Measurements from ENCODE around the gene AQP10. TPM values are rescaled to one million over a fixed set of nuclear protein-coding genes. Genes with fewer than 3 reads are reported as not detected.

AQP10 gene
- total RNA-seq, 3 donors from 2014 or later (not counting 1 experiment from before 2014, with no cell fraction given), result 0.82 TPM; not detected in 2

DNA sequence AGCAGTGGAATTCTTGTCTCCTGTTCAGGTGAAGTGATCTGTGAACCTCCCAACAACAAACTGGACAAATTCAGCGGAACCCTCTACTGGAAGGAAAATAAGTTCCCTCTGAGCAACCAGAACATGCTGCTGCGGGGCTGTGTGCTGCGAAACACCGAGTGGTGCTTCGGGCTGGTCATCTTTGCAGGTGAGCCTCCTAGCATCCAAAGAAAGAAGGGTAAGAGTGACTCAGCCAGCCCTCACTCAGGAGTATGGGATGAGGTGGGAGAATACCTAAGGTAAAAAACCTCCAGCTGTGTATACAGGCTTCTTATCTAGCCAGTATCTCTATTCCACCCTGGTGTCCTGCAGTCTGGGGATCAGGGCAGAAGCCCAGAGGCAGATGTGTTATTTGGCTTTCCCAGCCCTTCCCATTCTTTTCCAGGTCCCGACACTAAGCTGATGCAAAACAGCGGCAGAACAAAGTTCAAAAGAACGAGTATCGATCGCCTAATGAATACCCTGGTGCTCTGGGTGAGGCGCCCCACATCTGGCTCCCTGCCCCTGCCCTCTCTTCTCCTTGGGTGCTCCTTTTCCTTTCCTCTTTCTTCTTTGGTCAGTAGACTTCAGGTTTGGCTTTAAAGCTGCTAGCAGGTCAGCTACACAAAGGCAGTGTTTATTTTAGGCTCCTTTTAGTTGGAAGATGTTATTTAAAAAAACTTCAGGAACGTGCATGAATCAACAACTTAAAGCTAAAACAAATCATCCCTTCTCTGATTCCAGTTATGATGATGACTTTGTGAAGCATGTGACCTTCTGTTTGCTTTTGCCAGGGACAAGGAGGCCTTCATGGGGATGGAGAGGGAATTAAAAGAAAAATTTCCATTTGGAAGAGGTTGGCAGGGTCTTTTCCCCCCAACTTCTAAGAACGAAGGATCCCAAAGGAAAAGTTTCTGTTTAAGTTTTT, 13.5 kb downstream of the AQP10 start:
- no peak for DNase-seq
- ATAC-seq, result no peak
- Mint-ChIP-seq H3K4me1 (peaks cover 52 to 53% of the 10 kb centered on the region in 2 donors), H3K9me3 (no peaks in the 10 kb centered on the region), H3K27me3 (ENCODE audit: low read depth in 2 of 2) (no peaks in the 10 kb centered on the region), H3K36me3 (peaks cover 21% of the 10 kb centered on the region), H3K4me3 (peak overlapping the region; percentile 78), H3K27ac (peak overlapping the region; percentile 88 to 92)
- peaks cover 63% of the 10 kb centered on the region for H3K4me1 ChIP-seq (ENCODE audit: control insufficient read depth, insufficient read depth, low read length)
- H3K36me3 ChIP-seq (ENCODE audit: control insufficient read depth, insufficient read depth, low read length), result peaks cover 30% of the 10 kb centered on the region
- no peak overlapping the region for H3K4me3 ChIP-seq (ENCODE audit: low read length)
- TF ChIP-seq, protein P1, sequence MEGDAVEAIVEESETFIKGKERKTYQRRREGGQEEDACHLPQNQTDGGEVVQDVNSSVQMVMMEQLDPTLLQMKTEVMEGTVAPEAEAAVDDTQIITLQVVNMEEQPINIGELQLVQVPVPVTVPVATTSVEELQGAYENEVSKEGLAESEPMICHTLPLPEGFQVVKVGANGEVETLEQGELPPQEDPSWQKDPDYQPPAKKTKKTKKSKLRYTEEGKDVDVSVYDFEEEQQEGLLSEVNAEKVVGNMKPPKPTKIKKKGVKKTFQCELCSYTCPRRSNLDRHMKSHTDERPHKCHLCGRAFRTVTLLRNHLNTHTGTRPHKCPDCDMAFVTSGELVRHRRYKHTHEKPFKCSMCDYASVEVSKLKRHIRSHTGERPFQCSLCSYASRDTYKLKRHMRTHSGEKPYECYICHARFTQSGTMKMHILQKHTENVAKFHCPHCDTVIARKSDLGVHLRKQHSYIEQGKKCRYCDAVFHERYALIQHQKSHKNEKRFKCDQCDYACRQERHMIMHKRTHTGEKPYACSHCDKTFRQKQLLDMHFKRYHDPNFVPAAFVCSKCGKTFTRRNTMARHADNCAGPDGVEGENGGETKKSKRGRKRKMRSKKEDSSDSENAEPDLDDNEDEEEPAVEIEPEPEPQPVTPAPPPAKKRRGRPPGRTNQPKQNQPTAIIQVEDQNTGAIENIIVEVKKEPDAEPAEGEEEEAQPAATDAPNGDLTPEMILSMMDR (IDR thresholded peaks at IDR 0.05), result no peak
- H3K9me3 ChIP-seq (ENCODE audit: control insufficient read depth, insufficient read depth, low read length), result no peaks in the 10 kb centered on the region
- intact Hi-C loops (cut with micrococcal nuclease), result loop anchor here (1.0 to 5.0 kb wide), 3 partner anchors 10 to 137 kb away; partner anchors contain the start of gene HAX1
- WGBS (ENCODE audit: insufficient coverage), result 88% methylated on average over 12 of the region's 13 CpGs
- no peaks in the 10 kb centered on the region for H3K27me3 ChIP-seq (ENCODE audit: control insufficient read depth, insufficient read depth, low read length)
- H3K27ac ChIP-seq (ENCODE audit: low read length), result peak overlapping the region; percentile 41

DNA sequence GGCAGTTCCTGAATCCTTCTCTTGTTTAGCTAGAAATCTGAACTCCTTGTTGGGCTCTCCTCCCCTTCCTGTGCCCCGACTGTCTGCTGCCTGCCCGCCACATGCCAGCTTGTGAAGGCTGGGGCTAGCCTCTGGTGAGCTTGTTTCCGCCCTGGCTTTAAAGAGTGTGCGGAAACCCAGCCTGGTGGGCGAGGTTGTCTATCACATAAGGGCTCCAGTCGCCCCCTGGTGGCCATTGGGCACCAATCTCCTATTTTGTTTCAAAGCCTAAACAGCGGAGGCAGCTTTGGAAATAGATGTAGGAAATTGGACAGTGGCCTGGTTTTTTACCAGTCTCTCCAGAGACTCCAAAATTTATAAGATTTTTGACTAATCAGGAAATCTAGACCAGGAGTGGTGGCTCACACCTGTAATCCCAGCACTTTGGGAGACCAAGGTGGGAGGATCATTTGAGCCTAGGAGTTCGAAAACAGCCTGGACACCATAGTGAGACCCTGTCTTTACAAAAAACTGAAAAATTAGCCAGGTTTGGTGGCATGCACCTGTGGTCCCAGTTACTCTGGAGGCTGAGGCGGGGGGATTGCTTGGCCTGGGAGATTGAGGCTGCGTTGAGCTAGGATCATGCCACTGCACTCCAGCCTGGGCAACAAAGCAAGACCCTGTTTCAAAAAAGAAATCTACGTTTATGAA, 14.3 kb downstream of the AQP10 start:
- DNase-seq (peak; percentile 82 to 96), ATAC-seq (peak; percentile 95 to 99 (median 99))
- Mint-ChIP-seq H3K27me3 (ENCODE audit: low read depth in 2 of 2) (no peaks in the 10 kb centered on the region), H3K9me3 (no peaks in the 10 kb centered on the region), H3K27ac (peak overlapping the region; percentile 88 to 92), H3K36me3 (peaks cover 21% of the 10 kb centered on the region), H3K4me1 (peaks cover 47 to 49% of the 10 kb centered on the region in 2 donors), H3K4me3 (peak overlapping the region; percentile 78)
- intact Hi-C loops (cut with micrococcal nuclease), result loop anchor here (1.0 to 5.0 kb wide), 3 partner anchors 11 to 138 kb away; partner anchors contain the start of gene HAX1
- Histone ChIP-seq H3K27me3 (ENCODE audit: control insufficient read depth, insufficient read depth, low read length) (no peaks in the 10 kb centered on the region), H3K36me3 (ENCODE audit: control insufficient read depth, insufficient read depth, low read length) (peaks cover 32% of the 10 kb centered on the region), H3K9me3 (ENCODE audit: control insufficient read depth, insufficient read depth, low read length) (no peaks in the 10 kb centered on the region), H3K4me3 (ENCODE audit: low read length) (no peak overlapping the region), H3K4me1 (ENCODE audit: control insufficient read depth, insufficient read depth, low read length) (peaks cover 63% of the 10 kb centered on the region), H3K27ac (ENCODE audit: low read length) (peak overlapping the region; percentile 41)
- TF ChIP-seq, protein P1 (IDR thresholded peaks at IDR 0.05), result peak; percentile 97
- 36% methylated on average over 11 of the region's 11 CpGs for WGBS (ENCODE audit: insufficient coverage)

DNA sequence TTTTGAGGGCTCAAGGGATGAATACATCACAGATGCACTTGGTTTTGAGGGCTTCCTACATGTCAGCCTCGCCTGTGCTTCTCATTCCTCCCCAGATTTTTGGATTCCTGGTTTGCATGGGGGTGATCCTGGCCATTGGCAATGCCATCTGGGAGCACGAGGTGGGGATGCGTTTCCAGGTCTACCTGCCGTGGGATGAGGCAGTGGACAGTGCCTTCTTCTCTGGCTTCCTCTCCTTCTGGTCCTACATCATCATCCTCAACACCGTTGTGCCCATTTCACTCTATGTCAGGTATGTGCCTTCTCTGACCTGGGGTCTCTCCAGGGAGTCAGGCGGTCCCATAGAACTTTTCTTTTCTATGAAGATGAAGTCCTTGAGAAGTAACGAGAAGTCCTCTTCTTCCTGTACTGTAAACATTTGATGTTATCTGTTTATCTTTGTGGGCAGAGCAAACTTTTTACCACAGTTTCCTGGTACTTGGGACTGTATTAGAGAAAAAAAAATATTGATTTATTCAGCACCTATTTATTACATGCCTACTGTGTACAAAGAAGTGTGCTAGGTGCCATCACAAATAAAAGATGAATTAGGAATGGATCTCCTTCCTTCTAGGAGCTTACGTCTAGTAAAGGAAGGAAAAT, 16.5 kb downstream of the AQP10 start:
- Mint-ChIP-seq H3K4me3 (peak overlapping the region; percentile 84), H3K36me3 (peaks cover 19% of the 10 kb centered on the region), H3K27ac (peak overlapping the region; percentile 85 to 86), H3K27me3 (ENCODE audit: low read depth in 2 of 2) (no peaks in the 10 kb centered on the region), H3K4me1 (peaks cover 54% of the 10 kb centered on the region in 2 donors), H3K9me3 (no peaks in the 10 kb centered on the region)
- no peak for ATAC-seq
- peak in 1 of 2 donors; percentile 57 for DNase-seq
- Histone ChIP-seq H3K9me3 (ENCODE audit: control insufficient read depth, insufficient read depth, low read length) (no peaks in the 10 kb centered on the region), H3K36me3 (ENCODE audit: control insufficient read depth, insufficient read depth, low read length) (peaks cover 31% of the 10 kb centered on the region), H3K27ac (ENCODE audit: low read length) (peak overlapping the region; percentile 22), H3K27me3 (ENCODE audit: control insufficient read depth, insufficient read depth, low read length) (no peaks in the 10 kb centered on the region), H3K4me3 (ENCODE audit: low read length) (no peak overlapping the region), H3K4me1 (ENCODE audit: control insufficient read depth, insufficient read depth, low read length) (peaks cover 77% of the 10 kb centered on the region)
- WGBS (ENCODE audit: insufficient coverage), result 61% methylated on average over 7 of the region's 8 CpGs
- TF ChIP-seq, protein P1 (IDR thresholded peaks at IDR 0.05), result no peak
- intact Hi-C loops (cut with micrococcal nuclease), result loop anchor here (5.0 kb wide), 1 partner anchor 140 kb away; no protein-coding TSS in a partner anchor
